GM23338 (cell line): ENCODE results near the gene DYNLT4. TPM values are rescaled to one million over a fixed set of nuclear protein-coding genes. Genes with fewer than 3 reads are reported as not detected.
A peak's percentile ranks its signal among the peaks of the same experiment; 100 is the strongest.

Experiments
- ATAC-seq: fragments of 200-7000 bp; cut with Tn5 transposase; 3 replicates; pipeline ENCODE4 v1.9.1; 2020
- DNase-seq: peaks from one replicate; pipeline ENCODE4 v3.0.0-alpha.2; 2015; ENCODE audit warnings: low spot score
- H2AFZ ChIP-seq: fragments of 200-600 bp; sonication (generic); 2 replicates; pipeline ENCODE4 v1.8.0; 2016; ENCODE audit warnings: antibody characterized with exemption, mild to moderate bottlenecking, moderate library complexity
- H3F3A ChIP-seq: fragments of 200-600 bp; sonication (generic); replicated peaks from 2 replicates; pipeline ENCODE4 v1.8.0; 2017; ENCODE audit warnings: antibody characterized with exemption, mixed run types, low read depth
- H3K27ac ChIP-seq: fragments of 200-600 bp; sonication (generic); 2 replicates; pipeline ENCODE4 v1.6.1; 2016; ENCODE audit warnings: low read depth
- H3K27me3 ChIP-seq: fragments of 200-600 bp; sonication (generic); 2 replicates; pipeline ENCODE4 v1.8.0; 2016; ENCODE audit warnings: mild to moderate bottlenecking, mixed run types, moderate library complexity; ENCODE audit not compliant: insufficient read depth
- H3K36me3 ChIP-seq: fragments of 200-600 bp; sonication (generic); 2 replicates; pipeline ENCODE4 v1.8.0; 2016; ENCODE audit warnings: mild to moderate bottlenecking; ENCODE audit not compliant: insufficient read depth
- H3K4me1 ChIP-seq: fragments of 200-600 bp; sonication (generic); 2 replicates; pipeline ENCODE4 v1.8.0; 2016; ENCODE audit warnings: mild to moderate bottlenecking, moderate library complexity; ENCODE audit not compliant: insufficient read depth
- H3K4me2 ChIP-seq: fragments of 200-600 bp; sonication (generic); 2 replicates; pipeline ENCODE4 v1.7.1; 2017; ENCODE audit warnings: mixed run types
- H3K4me3 ChIP-seq: fragments of 200-600 bp; sonication (generic); 2 replicates; pipeline ENCODE4 v1.6.1; 2016; ENCODE audit warnings: mixed run types
- H3K79me2 ChIP-seq: fragments of 200-600 bp; sonication (generic); replicated peaks from 2 replicates; pipeline ENCODE4 v1.8.0; 2017; ENCODE audit warnings: mild to moderate bottlenecking; ENCODE audit not compliant: insufficient read depth
- H3K9me2 ChIP-seq: fragments of 200-600 bp; sonication (generic); 2 replicates; pipeline ENCODE4 v1.8.0; 2017; ENCODE audit not compliant: insufficient read depth
- H4K20me1 ChIP-seq: fragments of 200-600 bp; sonication (generic); replicated peaks from 2 replicates; pipeline ENCODE4 v1.8.0; 2017; ENCODE audit warnings: mild to moderate bottlenecking; ENCODE audit not compliant: insufficient read depth
- H3K27ac Mint-ChIP-seq: 2 replicates; pipeline ENCODE4 v1.8.0; 2020; ENCODE audit warnings: inconsistent platforms, mild to moderate bottlenecking, moderate library complexity, mixed read lengths
- H3K27me3 Mint-ChIP-seq: 3 replicates; pipeline ENCODE4 v1.8.0; 2022; ENCODE audit warnings: low read depth, mild to moderate bottlenecking, moderate library complexity, mixed read lengths, inconsistent platforms; ENCODE audit not compliant: insufficient read depth, poor library complexity
- H3K36me3 Mint-ChIP-seq: 3 replicates; pipeline ENCODE4 v1.8.0; 2021; ENCODE audit warnings: low read depth, mild to moderate bottlenecking, inconsistent platforms, moderate library complexity, mixed read lengths
- H3K4me1 Mint-ChIP-seq: 3 replicates; pipeline ENCODE4 v1.8.0; 2020; ENCODE audit warnings: mild to moderate bottlenecking, inconsistent platforms, mixed read lengths
- H3K4me3 Mint-ChIP-seq: 3 replicates; pipeline ENCODE4 v1.8.0; 2021; ENCODE audit warnings: moderate library complexity, mild to moderate bottlenecking, inconsistent platforms, mixed read lengths
- H3K9me3 Mint-ChIP-seq: 3 replicates; pipeline ENCODE4 v1.8.0; 2020; ENCODE audit warnings: moderate library complexity, mild to moderate bottlenecking, inconsistent platforms, mixed read lengths
- JUNB ChIP-seq: IDR thresholded peaks from one replicate; pipeline ENCODE4 v1.6.1; 2016; ENCODE audit warnings: antibody characterized with exemption; ENCODE audit not compliant: unreplicated experiment
- POLR2AphosphoS5 ChIP-seq: IDR thresholded peaks from 2 replicates; pipeline ENCODE4 v1.6.1; 2016; ENCODE audit warnings: antibody characterized with exemption, low read depth
- ZNF114 ChIP-seq: fragments of 250-450 bp; sonication (Bioruptor Pico); IDR thresholded peaks from 2 replicates; pipeline ENCODE4 v1.5.0; 2020; ENCODE audit warnings: mild to moderate bottlenecking, moderate library complexity
- polyA plus RNA-seq: library from polyadenylated mRNA; unstranded; fragments of >200 nt; fragmentation: Nextera tagmentation; extraction: Ambion mirVana; gene quantifications from 2 replicates; pipeline ENCODE4 v1.2.1, GENCODE V29; 2016
- total RNA-seq: library from RNA; depleted of rRNA; stranded (reverse); fragments of >200 nt; shearing (Covaris generic); gene quantifications from 2 replicates; pipeline ENCODE4 v1.2.3, GENCODE V29; 2014
- TF ChIP-seq, protein P1 (sequence below): fragments of 250-450 bp; sonication (Bioruptor Pico); IDR thresholded peaks from 2 replicates; pipeline ENCODE4 v1.5.0; 2020; ENCODE audit warnings: mild to moderate bottlenecking, moderate library complexity
- TF ChIP-seq, protein P2 (sequence below), 2 experiments: fragments of 200-600 bp in 1 of 2; sonication (generic) in 1 of 2; conservative IDR thresholded peaks; 2 replicates each; pipeline versions ENCODE4 v1.5.1 to v1.6.1; 2016 to 2017; ENCODE audit warnings: antibody characterized with exemption in 2 of 2, low read depth in 2 of 2, mild to moderate bottlenecking in 2 of 2, moderate library complexity in 1 of 2
- TF ChIP-seq, protein P3 (sequence below): IDR thresholded peaks from 2 replicates; pipeline ENCODE4 v1.6.1; 2016; ENCODE audit warnings: antibody characterized with exemption
- TF ChIP-seq, protein P4 (sequence below): IDR thresholded peaks from one replicate; pipeline ENCODE4 v1.6.1; 2018; ENCODE audit warnings: antibody characterized with exemption; ENCODE audit not compliant: unreplicated experiment

Gene DYNLT4
- total and polyA plus RNA-seq, 2 experiments from 2014 or later: 0.73 TPM; not detected in 1

DNA sequence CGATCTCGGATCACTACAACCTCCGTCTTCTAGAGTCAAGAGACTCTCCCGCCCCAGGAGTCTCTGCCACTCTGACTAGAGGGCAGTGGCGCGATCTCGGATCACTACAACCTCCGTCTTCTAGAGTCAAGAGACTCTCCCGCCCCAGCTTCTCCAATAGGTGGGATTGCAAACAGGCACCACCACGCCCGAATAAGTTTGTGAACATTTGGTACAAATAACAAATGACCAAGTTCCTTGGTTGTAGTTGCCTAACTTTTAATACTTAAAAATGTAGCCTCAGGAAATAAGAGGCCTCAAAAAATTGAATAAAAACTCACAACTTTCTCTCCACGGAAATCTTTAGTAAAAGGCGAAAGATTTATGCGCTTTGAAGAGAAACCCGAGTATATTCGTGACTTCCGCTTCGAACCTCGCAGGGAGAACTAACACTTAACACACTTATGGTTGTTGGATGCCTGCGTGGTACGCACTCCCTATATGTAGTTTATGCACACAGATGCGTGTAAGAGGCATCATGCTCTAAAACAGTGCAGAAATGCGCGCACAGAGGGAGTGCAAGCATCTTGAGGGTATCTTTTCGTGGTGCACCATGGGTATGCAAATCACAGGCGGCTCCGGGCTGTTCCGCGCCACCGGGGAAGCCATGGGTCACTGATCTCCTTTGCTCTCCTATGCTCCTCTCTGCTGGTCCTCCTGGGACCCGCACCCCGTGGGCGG is 12.6 kb upstream of the DYNLT4 start (continued):
- TF ChIP-seq, protein P1, sequence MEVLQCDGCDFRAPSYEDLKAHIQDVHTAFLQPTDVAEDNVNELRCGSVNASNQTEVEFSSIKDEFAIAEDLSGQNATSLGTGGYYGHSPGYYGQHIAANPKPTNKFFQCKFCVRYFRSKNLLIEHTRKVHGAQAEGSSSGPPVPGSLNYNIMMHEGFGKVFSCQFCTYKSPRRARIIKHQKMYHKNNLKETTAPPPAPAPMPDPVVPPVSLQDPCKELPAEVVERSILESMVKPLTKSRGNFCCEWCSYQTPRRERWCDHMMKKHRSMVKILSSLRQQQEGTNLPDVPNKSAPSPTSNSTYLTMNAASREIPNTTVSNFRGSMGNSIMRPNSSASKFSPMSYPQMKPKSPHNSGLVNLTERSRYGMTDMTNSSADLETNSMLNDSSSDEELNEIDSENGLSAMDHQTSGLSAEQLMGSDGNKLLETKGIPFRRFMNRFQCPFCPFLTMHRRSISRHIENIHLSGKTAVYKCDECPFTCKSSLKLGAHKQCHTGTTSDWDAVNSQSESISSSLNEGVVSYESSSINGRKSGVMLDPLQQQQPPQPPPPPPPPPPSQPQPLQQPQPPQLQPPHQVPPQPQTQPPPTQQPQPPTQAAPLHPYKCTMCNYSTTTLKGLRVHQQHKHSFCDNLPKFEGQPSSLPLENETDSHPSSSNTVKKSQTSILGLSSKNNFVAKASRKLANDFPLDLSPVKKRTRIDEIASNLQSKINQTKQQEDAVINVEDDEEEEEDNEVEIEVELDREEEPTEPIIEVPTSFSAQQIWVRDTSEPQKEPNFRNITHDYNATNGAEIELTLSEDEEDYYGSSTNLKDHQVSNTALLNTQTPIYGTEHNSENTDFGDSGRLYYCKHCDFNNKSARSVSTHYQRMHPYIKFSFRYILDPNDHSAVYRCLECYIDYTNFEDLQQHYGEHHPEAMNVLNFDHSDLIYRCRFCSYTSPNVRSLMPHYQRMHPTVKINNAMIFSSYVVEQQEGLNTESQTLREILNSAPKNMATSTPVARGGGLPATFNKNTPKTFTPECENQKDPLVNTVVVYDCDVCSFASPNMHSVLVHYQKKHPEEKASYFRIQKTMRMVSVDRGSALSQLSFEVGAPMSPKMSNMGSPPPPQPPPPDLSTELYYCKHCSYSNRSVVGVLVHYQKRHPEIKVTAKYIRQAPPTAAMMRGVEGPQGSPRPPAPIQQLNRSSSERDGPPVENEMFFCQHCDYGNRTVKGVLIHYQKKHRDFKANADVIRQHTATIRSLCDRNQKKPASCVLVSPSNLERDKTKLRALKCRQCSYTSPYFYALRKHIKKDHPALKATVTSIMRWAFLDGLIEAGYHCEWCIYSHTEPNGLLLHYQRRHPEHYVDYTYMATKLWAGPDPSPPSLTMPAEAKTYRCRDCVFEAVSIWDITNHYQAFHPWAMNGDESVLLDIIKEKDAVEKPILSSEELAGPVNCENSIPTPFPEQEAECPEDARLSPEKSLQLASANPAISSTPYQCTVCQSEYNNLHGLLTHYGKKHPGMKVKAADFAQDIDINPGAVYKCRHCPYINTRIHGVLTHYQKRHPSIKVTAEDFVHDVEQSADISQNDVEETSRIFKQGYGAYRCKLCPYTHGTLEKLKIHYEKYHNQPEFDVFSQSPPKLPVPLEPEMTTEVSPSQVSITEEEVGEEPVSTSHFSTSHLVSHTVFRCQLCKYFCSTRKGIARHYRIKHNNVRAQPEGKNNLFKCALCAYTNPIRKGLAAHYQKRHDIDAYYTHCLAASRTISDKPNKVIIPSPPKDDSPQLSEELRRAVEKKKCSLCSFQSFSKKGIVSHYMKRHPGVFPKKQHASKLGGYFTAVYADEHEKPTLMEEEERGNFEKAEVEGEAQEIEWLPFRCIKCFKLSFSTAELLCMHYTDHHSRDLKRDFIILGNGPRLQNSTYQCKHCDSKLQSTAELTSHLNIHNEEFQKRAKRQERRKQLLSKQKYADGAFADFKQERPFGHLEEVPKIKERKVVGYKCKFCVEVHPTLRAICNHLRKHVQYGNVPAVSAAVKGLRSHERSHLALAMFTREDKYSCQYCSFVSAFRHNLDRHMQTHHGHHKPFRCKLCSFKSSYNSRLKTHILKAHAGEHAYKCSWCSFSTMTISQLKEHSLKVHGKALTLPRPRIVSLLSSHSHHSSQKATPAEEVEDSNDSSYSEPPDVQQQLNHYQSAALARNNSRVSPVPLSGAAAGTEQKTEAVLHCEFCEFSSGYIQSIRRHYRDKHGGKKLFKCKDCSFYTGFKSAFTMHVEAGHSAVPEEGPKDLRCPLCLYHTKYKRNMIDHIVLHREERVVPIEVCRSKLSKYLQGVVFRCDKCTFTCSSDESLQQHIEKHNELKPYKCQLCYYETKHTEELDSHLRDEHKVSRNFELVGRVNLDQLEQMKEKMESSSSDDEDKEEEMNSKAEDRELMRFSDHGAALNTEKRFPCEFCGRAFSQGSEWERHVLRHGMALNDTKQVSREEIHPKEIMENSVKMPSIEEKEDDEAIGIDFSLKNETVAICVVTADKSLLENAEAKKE (CRISPR knock-in tag): peak; percentile 96
- TF ChIP-seq JUNB (no peak), POLR2AphosphoS5 (peak; percentile 100)
- TF ChIP-seq, protein P2, sequence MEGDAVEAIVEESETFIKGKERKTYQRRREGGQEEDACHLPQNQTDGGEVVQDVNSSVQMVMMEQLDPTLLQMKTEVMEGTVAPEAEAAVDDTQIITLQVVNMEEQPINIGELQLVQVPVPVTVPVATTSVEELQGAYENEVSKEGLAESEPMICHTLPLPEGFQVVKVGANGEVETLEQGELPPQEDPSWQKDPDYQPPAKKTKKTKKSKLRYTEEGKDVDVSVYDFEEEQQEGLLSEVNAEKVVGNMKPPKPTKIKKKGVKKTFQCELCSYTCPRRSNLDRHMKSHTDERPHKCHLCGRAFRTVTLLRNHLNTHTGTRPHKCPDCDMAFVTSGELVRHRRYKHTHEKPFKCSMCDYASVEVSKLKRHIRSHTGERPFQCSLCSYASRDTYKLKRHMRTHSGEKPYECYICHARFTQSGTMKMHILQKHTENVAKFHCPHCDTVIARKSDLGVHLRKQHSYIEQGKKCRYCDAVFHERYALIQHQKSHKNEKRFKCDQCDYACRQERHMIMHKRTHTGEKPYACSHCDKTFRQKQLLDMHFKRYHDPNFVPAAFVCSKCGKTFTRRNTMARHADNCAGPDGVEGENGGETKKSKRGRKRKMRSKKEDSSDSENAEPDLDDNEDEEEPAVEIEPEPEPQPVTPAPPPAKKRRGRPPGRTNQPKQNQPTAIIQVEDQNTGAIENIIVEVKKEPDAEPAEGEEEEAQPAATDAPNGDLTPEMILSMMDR (conservative IDR thresholded peaks at IDR 0.05; ENCODE audit: low read depth in 2 of 2): no peak; a peak in 1 of 4 replicates

DNA sequence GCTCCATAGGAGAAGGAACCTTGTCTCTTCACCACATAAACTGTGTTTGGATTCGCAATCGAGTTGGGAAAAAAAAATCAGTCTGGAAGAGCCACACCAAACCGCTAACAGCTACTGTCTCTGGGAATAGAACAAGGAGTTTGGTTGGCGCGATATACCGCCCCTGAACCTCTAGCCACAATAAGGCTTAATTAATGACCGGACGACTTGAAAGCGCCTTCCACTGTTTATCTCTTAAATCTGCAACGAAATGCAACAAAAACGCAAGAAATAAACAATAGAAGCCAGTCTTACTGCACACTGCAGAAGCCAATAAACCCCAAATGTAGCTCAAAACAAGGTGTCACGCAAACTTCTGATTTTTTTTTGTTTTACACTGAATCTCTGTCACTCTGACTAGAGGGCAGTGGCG is 12.1 kb upstream of the DYNLT4 start:
- DNase-seq (peak; percentile 28), ATAC-seq (peak; percentile 12)
- Histone ChIP-seq H4K20me1 (no peaks in the 10 kb centered on the region), H3F3A (peaks cover 13% of the 10 kb centered on the region; the same call in 1 of the 2 replicates), H3K4me1 (peaks cover 13% of the 10 kb centered on the region), H3K36me3 (no peaks in the 10 kb centered on the region), H3K79me2 (no peaks in the 10 kb centered on the region), H3K9me2 (no peaks in the 10 kb centered on the region), H3K27me3 (no peaks in the 10 kb centered on the region), H3K27ac (peak overlapping the region; percentile 20), H3K4me3 (peak overlapping the region; percentile 47), H3K4me2 (peak overlapping the region; percentile 72), H2AFZ (peak overlapping the region; percentile 1; the same call in 1 of the 2 replicates)
- H3K27me3 Mint-ChIP-seq: peaks cover 18% of the 10 kb centered on the region
- peak overlapping the region; percentile 100 for H3K27ac Mint-ChIP-seq
- H3K4me3 Mint-ChIP-seq: peak overlapping the region; percentile 82
- no peaks in the 10 kb centered on the region; the same call in 2 of the 3 replicates for H3K36me3 Mint-ChIP-seq
- peaks cover under 1% of the 10 kb centered on the region; the same call in 2 of the 3 replicates for H3K9me3 Mint-ChIP-seq
- peaks cover 19% of the 10 kb centered on the region for H3K4me1 Mint-ChIP-seq
- no peak for TF ChIP-seq JUNB
- no peak for TF ChIP-seq ZNF114 (CRISPR knock-in tag)
- TF ChIP-seq, protein P2 (conservative IDR thresholded peaks at IDR 0.05; ENCODE audit: low read depth in 2 of 2): no peak; a peak in 1 of 4 replicates
- TF ChIP-seq, protein P3, sequence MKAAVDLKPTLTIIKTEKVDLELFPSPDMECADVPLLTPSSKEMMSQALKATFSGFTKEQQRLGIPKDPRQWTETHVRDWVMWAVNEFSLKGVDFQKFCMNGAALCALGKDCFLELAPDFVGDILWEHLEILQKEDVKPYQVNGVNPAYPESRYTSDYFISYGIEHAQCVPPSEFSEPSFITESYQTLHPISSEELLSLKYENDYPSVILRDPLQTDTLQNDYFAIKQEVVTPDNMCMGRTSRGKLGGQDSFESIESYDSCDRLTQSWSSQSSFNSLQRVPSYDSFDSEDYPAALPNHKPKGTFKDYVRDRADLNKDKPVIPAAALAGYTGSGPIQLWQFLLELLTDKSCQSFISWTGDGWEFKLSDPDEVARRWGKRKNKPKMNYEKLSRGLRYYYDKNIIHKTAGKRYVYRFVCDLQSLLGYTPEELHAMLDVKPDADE: no peak
- TF ChIP-seq, protein P4, sequence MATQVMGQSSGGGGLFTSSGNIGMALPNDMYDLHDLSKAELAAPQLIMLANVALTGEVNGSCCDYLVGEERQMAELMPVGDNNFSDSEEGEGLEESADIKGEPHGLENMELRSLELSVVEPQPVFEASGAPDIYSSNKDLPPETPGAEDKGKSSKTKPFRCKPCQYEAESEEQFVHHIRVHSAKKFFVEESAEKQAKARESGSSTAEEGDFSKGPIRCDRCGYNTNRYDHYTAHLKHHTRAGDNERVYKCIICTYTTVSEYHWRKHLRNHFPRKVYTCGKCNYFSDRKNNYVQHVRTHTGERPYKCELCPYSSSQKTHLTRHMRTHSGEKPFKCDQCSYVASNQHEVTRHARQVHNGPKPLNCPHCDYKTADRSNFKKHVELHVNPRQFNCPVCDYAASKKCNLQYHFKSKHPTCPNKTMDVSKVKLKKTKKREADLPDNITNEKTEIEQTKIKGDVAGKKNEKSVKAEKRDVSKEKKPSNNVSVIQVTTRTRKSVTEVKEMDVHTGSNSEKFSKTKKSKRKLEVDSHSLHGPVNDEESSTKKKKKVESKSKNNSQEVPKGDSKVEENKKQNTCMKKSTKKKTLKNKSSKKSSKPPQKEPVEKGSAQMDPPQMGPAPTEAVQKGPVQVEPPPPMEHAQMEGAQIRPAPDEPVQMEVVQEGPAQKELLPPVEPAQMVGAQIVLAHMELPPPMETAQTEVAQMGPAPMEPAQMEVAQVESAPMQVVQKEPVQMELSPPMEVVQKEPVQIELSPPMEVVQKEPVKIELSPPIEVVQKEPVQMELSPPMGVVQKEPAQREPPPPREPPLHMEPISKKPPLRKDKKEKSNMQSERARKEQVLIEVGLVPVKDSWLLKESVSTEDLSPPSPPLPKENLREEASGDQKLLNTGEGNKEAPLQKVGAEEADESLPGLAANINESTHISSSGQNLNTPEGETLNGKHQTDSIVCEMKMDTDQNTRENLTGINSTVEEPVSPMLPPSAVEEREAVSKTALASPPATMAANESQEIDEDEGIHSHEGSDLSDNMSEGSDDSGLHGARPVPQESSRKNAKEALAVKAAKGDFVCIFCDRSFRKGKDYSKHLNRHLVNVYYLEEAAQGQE: no peak
